Esophagus squamous epithelium (tissue), 4 donors: ENCODE data around the gene ECEL1.

Source experiments
- POLR2A ChIP-seq, 4 donors: fragments of 450-650 bp; IDR thresholded peaks; one replicate each; pipeline ENCODE4 v1.6.1; 2017; ENCODE audit warnings: antibody characterized with exemption in 4 of 4, mild to moderate bottlenecking in 4 of 4, moderate library complexity in 3 of 4
- TF ChIP-seq, protein P1 (sequence below), 6 experiments: fragments of 450-650 bp in 4 of 6; fragments of 200-600 bp in 2 of 6; sonication (generic) in 2 of 6; IDR thresholded peaks; one replicate each; pipeline ENCODE4 v1.5.1; 2016 to 2019; ENCODE audit warnings: antibody characterized with exemption in 6 of 6, mild to moderate bottlenecking in 4 of 6, moderate library complexity in 4 of 6

DNA sequence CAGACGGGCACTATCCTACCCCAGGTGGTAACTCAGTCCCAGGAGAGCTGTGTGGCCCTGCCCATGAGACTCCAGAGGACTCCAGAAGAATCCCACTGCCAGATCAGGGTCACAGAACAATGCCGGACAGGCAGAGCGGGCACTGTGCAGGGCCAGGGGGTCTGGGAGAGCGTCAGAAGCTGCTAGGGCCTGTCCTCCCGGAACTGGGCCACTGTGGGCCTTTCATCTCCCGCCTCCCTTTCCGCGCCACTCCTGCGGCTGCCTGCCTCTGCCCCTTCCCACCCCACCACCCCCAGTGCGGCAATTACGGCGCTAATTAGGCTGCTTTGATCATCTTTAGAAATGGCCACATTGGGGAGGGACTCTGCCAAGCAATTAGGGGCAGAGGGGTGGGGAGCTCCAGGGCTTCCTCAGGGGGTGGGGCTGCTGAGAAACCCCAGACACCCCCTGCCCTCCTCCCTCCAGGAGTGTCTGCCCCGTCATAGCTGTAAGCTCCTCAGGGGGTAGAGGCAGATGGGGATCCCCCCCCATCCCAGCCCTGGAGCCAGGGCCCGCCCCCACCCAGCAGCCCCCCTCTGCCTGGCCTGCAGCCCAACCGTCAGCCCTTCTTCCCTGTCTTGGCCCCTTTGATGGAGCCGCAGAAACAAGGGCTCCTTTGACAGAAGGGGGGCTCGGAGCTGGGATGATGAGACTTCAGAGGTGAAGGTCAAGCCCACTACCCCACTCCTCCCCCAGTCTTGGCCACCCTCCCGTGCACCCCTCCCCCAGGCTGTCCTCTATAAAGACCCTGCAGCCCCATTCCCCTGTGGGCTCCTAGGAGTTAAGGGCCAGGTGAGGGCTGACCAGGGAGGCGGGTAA lies 32.2 kb upstream of the ECEL1 start, which contains the start of gene PRSS56:
- TF ChIP-seq, protein P1, sequence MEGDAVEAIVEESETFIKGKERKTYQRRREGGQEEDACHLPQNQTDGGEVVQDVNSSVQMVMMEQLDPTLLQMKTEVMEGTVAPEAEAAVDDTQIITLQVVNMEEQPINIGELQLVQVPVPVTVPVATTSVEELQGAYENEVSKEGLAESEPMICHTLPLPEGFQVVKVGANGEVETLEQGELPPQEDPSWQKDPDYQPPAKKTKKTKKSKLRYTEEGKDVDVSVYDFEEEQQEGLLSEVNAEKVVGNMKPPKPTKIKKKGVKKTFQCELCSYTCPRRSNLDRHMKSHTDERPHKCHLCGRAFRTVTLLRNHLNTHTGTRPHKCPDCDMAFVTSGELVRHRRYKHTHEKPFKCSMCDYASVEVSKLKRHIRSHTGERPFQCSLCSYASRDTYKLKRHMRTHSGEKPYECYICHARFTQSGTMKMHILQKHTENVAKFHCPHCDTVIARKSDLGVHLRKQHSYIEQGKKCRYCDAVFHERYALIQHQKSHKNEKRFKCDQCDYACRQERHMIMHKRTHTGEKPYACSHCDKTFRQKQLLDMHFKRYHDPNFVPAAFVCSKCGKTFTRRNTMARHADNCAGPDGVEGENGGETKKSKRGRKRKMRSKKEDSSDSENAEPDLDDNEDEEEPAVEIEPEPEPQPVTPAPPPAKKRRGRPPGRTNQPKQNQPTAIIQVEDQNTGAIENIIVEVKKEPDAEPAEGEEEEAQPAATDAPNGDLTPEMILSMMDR (IDR thresholded peaks at IDR 0.05), result no peak
- no peak for TF ChIP-seq POLR2A (IDR thresholded peaks at IDR 0.05)
